Activated naive CD8-positive, alpha-beta T cell (primary cell): ENCODE results near the gene TEF.
"Not testable (repeated sequence)": the region's sequence is repeated elsewhere in the genome, so short reads cannot be mapped to it uniquely, and the experiment has no call there.

ENCODE experiments used
- H3K27ac Mint-ChIP-seq: one replicate; pipeline ENCODE4 v1.8.0; 2021; ENCODE audit warnings: mixed read lengths
- H3K27me3 Mint-ChIP-seq: one replicate; pipeline ENCODE4 v1.8.0; 2021; ENCODE audit warnings: mixed read lengths
- H3K36me3 Mint-ChIP-seq: one replicate; pipeline ENCODE4 v1.8.0; 2021; ENCODE audit warnings: mixed read lengths
- H3K4me1 Mint-ChIP-seq: one replicate; pipeline ENCODE4 v1.8.0; 2021; ENCODE audit warnings: low read depth, mixed read lengths
- H3K4me3 Mint-ChIP-seq: one replicate; pipeline ENCODE4 v1.8.0; 2021; ENCODE audit warnings: mild to moderate bottlenecking, mixed read lengths
- H3K9me3 Mint-ChIP-seq: one replicate; pipeline ENCODE4 v1.8.0; 2021; ENCODE audit warnings: low read depth, mixed read lengths

Gene TEF

DNA sequence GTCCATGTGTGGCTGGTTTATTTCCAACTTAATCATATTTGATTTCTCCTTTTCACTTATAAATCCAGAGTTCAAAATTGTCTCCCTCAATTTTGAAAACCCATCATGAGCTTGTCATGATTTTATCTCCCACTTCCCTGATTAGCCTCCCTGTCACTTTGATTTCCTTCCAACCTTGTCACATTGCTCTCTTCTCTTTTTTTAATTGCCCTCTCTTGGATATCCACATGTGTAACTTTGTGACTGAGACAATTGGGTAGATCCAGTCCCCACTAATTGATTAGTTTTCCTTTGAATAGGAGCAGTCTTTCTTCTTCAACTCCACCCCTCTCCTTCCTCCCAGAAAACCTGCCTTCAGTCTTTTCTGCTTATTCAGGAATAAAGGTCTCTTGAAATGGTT is 2.4 kb downstream of the TEF start:
- H3K36me3 Mint-ChIP-seq: no peaks in the 10 kb centered on the region
- H3K27me3 Mint-ChIP-seq: no peaks in the 10 kb centered on the region
- no peak overlapping the region for H3K4me3 Mint-ChIP-seq
- H3K9me3 Mint-ChIP-seq: no peaks in the 10 kb centered on the region
- peaks cover 18% of the 10 kb centered on the region for H3K4me1 Mint-ChIP-seq
- H3K27ac Mint-ChIP-seq: no peak overlapping the region

GRCh38 chr22:41387341-41387740 is 5.6 kb downstream of the TEF start:
- Mint-ChIP-seq H3K4me3 (no peak overlapping the region), H3K4me1 (peaks cover 12% of the 10 kb centered on the region), H3K27ac (no peak overlapping the region), H3K36me3 (no peaks in the 10 kb centered on the region), H3K27me3 (no peaks in the 10 kb centered on the region), H3K9me3 (no peaks in the 10 kb centered on the region)

GRCh38 chr22:41394012-41394356 is 12.2 kb downstream of the TEF start:
- no peak overlapping the region for H3K27ac Mint-ChIP-seq
- no peaks in the 10 kb centered on the region for H3K36me3 Mint-ChIP-seq
- H3K4me3 Mint-ChIP-seq: no peak overlapping the region
- H3K4me1 Mint-ChIP-seq: no peaks in the 10 kb centered on the region
- no peaks in the 10 kb centered on the region for H3K27me3 Mint-ChIP-seq
- H3K9me3 Mint-ChIP-seq: no peaks in the 10 kb centered on the region

GRCh38 chr22:41395531-41396240 is 13.9 kb downstream of the TEF start:
- H3K36me3 Mint-ChIP-seq: no peaks in the 10 kb centered on the region
- no peak overlapping the region for H3K4me3 Mint-ChIP-seq
- H3K9me3 Mint-ChIP-seq: no peaks in the 10 kb centered on the region
- no peak overlapping the region for H3K27ac Mint-ChIP-seq
- no peaks in the 10 kb centered on the region for H3K27me3 Mint-ChIP-seq
- H3K4me1 Mint-ChIP-seq: no peaks in the 10 kb centered on the region

- H3K36me3 Mint-ChIP-seq: no peaks in the 10 kb centered on the region
- H3K27ac Mint-ChIP-seq: no peak overlapping the region
- no peaks in the 10 kb centered on the region for H3K9me3 Mint-ChIP-seq
- H3K4me3 Mint-ChIP-seq: no peak overlapping the region
- no peaks in the 10 kb centered on the region for H3K4me1 Mint-ChIP-seq
- H3K27me3 Mint-ChIP-seq: no peaks in the 10 kb centered on the region
These were observed 15.5 kb downstream of the TEF start for GRCh38 chr22:41397143-41397811.

DNA sequence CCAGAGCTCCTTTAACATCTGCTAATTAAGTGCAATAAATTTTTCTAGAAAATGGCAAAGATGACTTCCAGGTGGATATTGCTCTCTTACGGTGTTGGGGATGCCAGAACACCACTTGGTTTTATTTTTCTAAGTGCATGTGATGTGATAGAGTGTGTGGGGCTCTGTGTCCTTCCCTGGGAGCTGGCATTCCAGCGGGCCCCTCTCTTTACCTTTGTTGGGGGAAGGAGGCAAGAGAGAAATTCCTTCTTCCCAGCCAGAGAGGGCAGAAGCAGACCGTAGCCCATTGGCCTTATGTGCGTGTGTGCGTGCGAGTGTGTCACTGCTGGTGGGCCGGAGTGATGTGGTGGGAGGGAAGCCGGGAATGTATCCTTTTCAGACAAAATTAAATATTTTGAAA is 17.2 kb downstream of the TEF start:
- peaks cover 4% of the 10 kb centered on the region for H3K4me1 Mint-ChIP-seq
- H3K9me3 Mint-ChIP-seq: no peaks in the 10 kb centered on the region
- no peaks in the 10 kb centered on the region for H3K27me3 Mint-ChIP-seq
- no peak overlapping the region for H3K27ac Mint-ChIP-seq
- no peak overlapping the region for H3K4me3 Mint-ChIP-seq
- H3K36me3 Mint-ChIP-seq: no peaks in the 10 kb centered on the region

DNA sequence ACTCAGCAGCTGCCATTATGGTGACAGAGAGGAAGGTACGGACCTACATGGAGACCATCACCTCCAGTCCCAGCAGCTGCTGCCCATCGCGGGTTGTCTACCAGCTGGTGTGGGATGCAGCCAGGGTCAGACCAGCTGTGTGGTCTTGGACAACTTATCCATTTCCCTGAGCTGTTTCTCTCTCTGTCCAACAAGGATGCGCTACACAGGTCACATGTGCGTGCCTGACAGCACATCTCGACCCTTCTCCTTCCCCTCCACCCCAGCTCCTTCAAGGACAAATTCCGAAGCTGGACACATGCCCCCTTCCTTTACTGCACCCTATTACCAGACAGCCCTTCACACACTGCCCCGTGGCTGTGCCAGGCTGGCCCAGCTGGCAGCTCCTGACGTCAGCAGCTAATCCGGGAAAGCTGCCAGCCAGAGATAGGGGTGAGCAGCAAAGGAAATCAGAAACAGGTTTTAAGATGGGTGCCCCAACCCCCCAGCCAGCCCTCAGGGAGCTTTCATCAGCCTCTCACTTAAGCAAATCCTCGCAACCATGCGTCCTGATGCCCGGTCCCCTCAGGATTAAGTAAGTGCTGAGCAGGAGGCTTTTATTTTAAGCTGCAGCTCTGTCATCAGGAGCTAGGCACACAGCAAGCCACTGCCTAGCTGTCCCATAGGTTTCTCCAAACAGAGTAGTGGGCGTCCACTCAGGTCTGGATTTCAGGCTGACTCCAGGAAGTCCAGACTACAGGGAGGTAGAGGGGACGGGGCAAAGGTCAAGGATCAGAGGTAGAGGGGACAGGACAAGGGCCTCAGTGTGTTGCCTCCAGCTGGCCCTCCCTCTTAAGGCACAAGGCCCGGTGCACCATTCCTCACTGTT is 20.3 kb downstream of the TEF start:
- Mint-ChIP-seq H3K9me3 (no peaks in the 10 kb centered on the region), H3K36me3 (no peaks in the 10 kb centered on the region), H3K4me3 (no peak overlapping the region), H3K27ac (no peak overlapping the region), H3K27me3 (no peaks in the 10 kb centered on the region), H3K4me1 (peaks cover 15% of the 10 kb centered on the region)

DNA sequence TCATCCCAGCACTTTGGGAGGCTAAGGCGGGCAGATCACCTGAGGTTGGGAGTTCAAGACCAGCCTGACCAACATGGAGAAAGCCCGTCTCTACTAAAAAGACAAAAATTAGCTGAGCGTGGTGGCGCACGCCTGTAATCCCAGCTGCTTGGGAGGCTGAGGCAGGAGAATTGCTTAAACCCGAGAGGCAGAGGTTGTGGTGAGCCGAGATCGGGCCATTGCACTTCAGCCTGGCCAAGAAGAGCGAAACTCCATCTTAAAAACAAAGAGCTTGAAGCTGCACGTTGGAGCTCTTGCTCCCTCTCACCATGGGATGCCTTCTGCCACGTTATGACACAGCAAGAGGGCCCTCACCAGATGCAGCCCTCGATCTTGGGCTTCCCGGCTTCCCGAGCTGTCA is 21.1 kb downstream of the TEF start:
- H3K4me1 Mint-ChIP-seq: peaks cover 15% of the 10 kb centered on the region
- H3K36me3 Mint-ChIP-seq, H3K27me3 Mint-ChIP-seq, H3K9me3 Mint-ChIP-seq, H3K27ac Mint-ChIP-seq, H3K4me3 Mint-ChIP-seq: not testable (repeated sequence)

DNA sequence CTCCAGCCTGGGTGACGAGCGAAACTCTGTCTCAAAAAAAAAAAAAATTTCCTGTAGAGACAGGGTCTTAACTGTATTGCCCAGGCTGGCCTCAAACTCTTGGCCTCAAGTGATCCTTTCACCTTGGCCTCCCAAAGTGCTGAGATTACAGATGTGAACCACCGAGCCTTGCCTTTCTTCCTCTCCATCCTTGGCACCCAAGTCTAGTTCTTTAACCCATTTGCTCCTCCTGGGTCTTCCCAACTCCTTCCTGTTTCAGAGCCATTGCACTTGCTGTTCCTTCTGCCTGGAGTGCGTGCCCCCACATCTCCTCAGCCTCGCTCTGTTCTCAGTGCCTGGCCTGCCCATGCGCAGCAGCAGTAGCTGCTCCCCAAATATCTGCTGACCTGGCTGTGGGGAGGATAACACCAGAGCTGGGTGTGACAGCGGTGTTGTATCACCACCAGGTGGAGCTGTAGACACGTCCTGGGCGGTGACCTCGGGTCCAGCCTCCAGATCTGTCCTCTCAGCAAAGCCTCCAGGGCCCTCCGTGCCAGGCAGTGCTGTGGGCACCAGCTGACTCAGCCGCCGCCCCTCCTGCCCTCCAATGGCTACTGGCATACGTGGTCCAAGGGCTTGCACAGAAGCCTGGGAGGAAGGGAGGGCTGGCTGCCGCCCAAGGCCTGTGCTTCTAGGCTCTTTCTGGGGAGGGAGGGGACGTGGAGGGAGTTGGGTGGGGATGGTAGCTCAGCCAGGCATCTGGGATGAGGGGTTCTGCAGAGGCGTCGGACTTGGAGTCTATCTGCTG is 22.0 kb downstream of the TEF start:
- Mint-ChIP-seq H3K4me3 (no peak overlapping the region), H3K4me1 (peaks cover 15% of the 10 kb centered on the region), H3K9me3 (no peaks in the 10 kb centered on the region), H3K27me3 (no peaks in the 10 kb centered on the region), H3K36me3 (no peaks in the 10 kb centered on the region), H3K27ac (peak overlapping the region; percentile 5)

- Mint-ChIP-seq H3K9me3 (no peaks in the 10 kb centered on the region), H3K4me1 (peaks cover 20% of the 10 kb centered on the region), H3K27ac (peak overlapping the region; percentile 80), H3K36me3 (no peaks in the 10 kb centered on the region), H3K27me3 (no peaks in the 10 kb centered on the region), H3K4me3 (peak overlapping the region; percentile 65)
These were observed 23.8 kb downstream of the TEF start for GRCh38 chr22:41405588-41405987.

GRCh38 chr22:41406410-41406809 is 24.7 kb downstream of the TEF start:
- Mint-ChIP-seq H3K27ac (peak overlapping the region; percentile 73), H3K4me3 (no peak overlapping the region), H3K4me1 (peaks cover 27% of the 10 kb centered on the region), H3K27me3 (no peaks in the 10 kb centered on the region), H3K36me3 (no peaks in the 10 kb centered on the region), H3K9me3 (no peaks in the 10 kb centered on the region)

DNA sequence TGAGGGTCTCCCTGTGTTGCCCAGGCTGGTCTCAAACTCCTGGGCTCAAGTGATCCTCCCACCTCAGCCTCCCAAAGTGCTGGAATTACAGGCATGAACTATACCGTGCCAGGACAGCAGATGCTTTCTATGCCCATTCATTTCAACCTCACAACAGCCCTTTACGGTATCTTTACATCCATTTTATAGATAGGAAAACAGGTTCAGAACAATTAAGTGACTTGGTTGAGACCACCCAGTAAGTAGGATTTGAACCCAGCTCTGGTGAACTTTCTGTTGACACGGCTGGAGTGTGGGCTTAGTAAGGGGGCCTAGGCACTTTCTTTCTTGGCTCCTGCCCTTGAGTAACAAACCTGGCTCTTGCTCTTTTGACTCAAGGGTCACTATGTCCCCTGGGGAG is 25.7 kb downstream of the TEF start:
- peak overlapping the region; percentile 16 for H3K27ac Mint-ChIP-seq
- peaks cover 33% of the 10 kb centered on the region for H3K4me1 Mint-ChIP-seq
- no peaks in the 10 kb centered on the region for H3K36me3 Mint-ChIP-seq
- no peak overlapping the region for H3K4me3 Mint-ChIP-seq
- H3K27me3 Mint-ChIP-seq: no peaks in the 10 kb centered on the region
- H3K9me3 Mint-ChIP-seq: no peaks in the 10 kb centered on the region

GRCh38 chr22:41408665-41409064 is 26.9 kb downstream of the TEF start:
- Mint-ChIP-seq H3K27ac (no peak overlapping the region), H3K4me1 (peaks cover 34% of the 10 kb centered on the region), H3K9me3 (no peaks in the 10 kb centered on the region), H3K27me3 (no peaks in the 10 kb centered on the region), H3K4me3 (no peak overlapping the region), H3K36me3 (no peaks in the 10 kb centered on the region)

DNA sequence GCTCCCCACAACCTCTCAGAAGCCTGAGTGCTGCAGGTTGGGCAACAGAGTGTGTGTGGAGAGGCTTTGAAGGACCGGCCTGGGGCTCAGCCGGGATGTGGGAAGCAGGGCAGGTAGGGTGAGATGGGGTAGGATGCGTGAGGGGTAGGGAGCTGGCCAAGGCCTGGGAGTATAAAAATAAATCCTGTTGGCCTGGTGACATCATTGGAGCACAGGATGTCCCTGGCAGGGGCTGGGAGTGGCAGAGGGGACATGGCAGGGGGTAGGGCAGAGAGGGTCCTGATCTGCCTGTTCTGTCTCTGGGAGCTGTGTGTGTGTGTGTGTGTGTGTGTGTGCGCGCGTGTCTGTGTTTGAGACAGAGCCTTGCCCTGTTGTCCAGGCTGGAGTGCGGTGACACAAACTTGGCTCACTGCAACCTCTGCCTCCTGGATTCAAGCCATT is 28.6 kb downstream of the TEF start:
- Mint-ChIP-seq H3K4me3 (no peak overlapping the region), H3K27me3 (no peaks in the 10 kb centered on the region), H3K9me3 (no peaks in the 10 kb centered on the region), H3K27ac (peak overlapping the region; percentile 92), H3K4me1 (peaks cover 35% of the 10 kb centered on the region), H3K36me3 (no peaks in the 10 kb centered on the region)
